Right ventricle myocardium inferior (tissue), 1 donor: ENCODE data around the gene SLC4A2. TPM values are rescaled to one million over a fixed set of nuclear protein-coding genes. Genes with fewer than 3 reads are reported as not detected.

Experiments used
- total RNA-seq: library from RNA; stranded (reverse); fragmentation: NEBNext Ultra II Directional; extraction: Animal tissue kit (Norgen Biotek cat#: 25700); gene quantifications from one replicate; pipeline ENCODE4 v1.2.1, GENCODE V29; 2021
- donor health status: DM: no; HTN: yes; CAD: no; lungs with severe emphysema.

SLC4A2 gene
- total RNA-seq, 1 donor from 2014 or later = 61.2 TPM

Other genes starting within 250 kb of the SLC4A2 start
- 0.27 TPM for gene AOC1, start 207.1 kb upstream of the SLC4A2 start, total RNA-seq
- 97.3 TPM for gene KCNH2, start 81.3 kb upstream of the SLC4A2 start, total RNA-seq
- 19.4 TPM for gene NOS3, start 68.6 kb upstream of the SLC4A2 start, total RNA-seq
- not detected for gene ATG9B, start 35.1 kb upstream of the SLC4A2 start, total RNA-seq
- gene ABCB8, start 31.1 kb upstream of the SLC4A2 start, total RNA-seq = 24.5 TPM
- gene ASIC3, start 11.1 kb upstream of the SLC4A2 start, total RNA-seq = 5.5 TPM
- 6.7 TPM for gene CDK5, start 1.7 kb upstream of the SLC4A2 start, total RNA-seq
- 79.2 TPM for gene FASTK, start 21.2 kb downstream of the SLC4A2 start, total RNA-seq
- gene TMUB1, start 23.9 kb downstream of the SLC4A2 start, total RNA-seq = 35.5 TPM
- gene AGAP3, start 26.9 kb downstream of the SLC4A2 start, total RNA-seq = 57.4 TPM
- 2.4 TPM for gene GBX1, start 108.1 kb downstream of the SLC4A2 start, total RNA-seq
- gene ASB10, start 127.7 kb downstream of the SLC4A2 start, total RNA-seq = 41.4 TPM
- not detected for gene H2BK1, start 150.9 kb downstream of the SLC4A2 start, total RNA-seq
- 24.5 TPM for gene ABCF2, start 167.6 kb downstream of the SLC4A2 start, total RNA-seq
- gene CHPF2, start 172.9 kb downstream of the SLC4A2 start, total RNA-seq = 11.6 TPM
- 110 TPM for gene SMARCD3, start 189.1 kb downstream of the SLC4A2 start, total RNA-seq